ENCODE measurements around the gene PCDHGA11.
"Not testable (repeated sequence)": the region's sequence is repeated elsewhere in the genome, so short reads cannot be mapped to it uniquely, and the experiment has no call there.

PCDHGA11 gene

GRCh38 chr5:141420855-141421488, at the start of gene PCDHGA11:
PCDHGA11 (plus strand) TSS chr5:141421051; CDS start chr5:141421228, 177 bp downstream.
- DNase-seq (ENCODE audit: low read depth, low spot score): no peak

GRCh38 chr5:141371572-141372475, 49.0 kb upstream of the PCDHGA11 start:
- DNase-seq (ENCODE audit: low read depth, low spot score): no peak

- DNase-seq (ENCODE audit: low read depth, low spot score): no peak
Measured at GRCh38 chr5:141373673-141374317, 47.1 kb upstream of the PCDHGA11 start, which contains the start of gene PCDHGA6. PCDHGA6 (plus strand) TSS chr5:141373891; CDS start chr5:141374084, 193 bp downstream.

GRCh38 chr5:141374627-141375026, 46.2 kb upstream of the PCDHGA11 start:
- no peak for DNase-seq (ENCODE audit: low read depth, low spot score)

DNA sequence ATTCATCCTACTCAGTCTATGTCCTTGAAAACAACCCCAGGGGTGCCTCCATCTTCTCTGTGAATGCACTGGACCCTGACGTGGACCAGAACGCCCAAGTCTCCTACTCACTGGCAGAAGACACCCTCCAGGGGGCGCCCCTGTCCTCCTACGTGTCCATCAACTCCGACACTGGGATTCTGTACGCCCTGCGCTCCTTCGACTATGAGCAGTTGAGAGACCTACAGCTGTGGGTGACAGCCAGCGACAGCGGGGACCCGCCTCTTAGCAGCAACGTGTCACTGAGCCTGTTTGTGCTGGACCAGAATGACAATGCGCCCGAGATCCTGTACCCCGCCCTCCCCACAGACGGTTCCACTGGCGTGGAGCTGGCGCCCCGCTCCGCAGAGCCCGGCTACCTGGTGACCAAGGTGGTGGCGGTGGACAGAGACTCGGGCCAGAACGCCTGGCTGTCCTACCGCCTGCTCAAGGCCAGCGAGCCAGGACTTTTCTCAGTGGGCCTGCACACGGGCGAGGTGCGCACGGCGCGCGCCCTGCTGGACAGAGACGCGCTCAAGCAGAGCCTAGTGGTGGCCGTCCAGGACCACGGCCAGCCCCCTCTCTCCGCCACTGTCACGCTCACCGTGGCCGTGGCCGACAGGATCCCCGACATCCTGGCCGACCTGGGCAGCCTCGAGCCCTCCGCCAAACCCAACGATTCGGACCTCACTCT, 45.3 kb upstream of the PCDHGA11 start:
- DNase-seq (ENCODE audit: low read depth, low spot score): not testable (repeated sequence)

GRCh38 chr5:141382469-141383294, 38.2 kb upstream of the PCDHGA11 start, which contains the start of gene PCDHGA7:
PCDHGA7 (plus strand) TSS chr5:141382742; CDS start chr5:141382900, 158 bp downstream.
- DNase-seq (ENCODE audit: low read depth, low spot score): no peak

DNA sequence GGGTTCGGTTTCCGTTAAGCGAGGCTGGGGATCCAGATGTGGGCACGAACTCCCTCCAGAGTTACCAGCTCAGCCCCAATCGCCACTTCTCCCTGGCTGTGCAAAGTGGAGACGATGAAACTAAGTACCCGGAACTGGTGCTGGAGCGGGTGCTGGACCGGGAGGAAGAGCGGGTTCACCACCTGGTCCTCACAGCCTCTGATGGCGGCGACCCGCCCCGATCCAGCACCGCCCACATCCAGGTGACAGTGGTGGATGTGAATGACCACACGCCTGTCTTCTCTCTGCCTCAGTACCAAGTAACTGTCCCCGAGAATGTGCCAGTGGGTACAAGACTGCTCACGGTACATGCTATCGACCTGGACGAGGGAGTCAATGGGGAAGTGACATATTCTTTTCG, 37.5 kb upstream of the PCDHGA11 start:
- no peak for DNase-seq (ENCODE audit: low read depth, low spot score)

DNA sequence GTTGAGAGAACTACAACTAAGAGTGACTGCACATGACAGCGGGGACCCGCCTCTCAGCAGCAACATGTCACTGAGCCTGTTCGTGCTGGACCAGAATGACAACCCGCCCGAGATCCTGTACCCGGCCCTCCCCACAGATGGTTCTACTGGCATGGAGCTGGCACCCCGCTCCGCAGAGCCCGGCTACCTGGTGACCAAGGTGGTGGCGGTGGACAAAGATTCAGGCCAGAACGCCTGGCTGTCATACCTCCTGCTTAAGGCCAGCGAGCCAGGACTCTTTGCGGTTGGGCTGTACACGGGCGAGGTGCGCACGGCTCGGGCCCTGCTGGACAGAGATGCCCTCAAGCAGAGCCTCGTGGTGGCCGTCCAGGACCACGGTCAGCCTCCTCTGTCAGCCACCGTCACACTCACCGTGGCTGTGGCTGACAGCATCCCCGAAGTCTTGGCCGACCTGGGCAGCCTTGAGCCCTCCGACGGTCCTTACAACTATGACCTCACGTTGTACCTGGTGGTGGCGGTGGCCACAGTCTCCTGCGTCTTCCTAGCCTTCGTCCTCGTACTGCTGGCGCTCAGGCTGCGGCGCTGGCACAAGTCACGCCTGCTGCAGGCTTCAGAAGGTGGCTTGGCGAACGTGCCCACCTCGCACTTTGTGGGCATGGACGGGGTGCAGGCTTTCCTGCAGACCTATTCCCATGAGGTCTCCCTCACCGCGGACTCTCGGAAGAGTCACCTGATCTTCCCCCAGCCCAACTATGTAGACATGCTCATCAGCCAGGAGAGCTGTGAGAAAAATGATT, 36.2 kb upstream of the PCDHGA11 start:
- no peak for DNase-seq (ENCODE audit: low read depth, low spot score)

DNA sequence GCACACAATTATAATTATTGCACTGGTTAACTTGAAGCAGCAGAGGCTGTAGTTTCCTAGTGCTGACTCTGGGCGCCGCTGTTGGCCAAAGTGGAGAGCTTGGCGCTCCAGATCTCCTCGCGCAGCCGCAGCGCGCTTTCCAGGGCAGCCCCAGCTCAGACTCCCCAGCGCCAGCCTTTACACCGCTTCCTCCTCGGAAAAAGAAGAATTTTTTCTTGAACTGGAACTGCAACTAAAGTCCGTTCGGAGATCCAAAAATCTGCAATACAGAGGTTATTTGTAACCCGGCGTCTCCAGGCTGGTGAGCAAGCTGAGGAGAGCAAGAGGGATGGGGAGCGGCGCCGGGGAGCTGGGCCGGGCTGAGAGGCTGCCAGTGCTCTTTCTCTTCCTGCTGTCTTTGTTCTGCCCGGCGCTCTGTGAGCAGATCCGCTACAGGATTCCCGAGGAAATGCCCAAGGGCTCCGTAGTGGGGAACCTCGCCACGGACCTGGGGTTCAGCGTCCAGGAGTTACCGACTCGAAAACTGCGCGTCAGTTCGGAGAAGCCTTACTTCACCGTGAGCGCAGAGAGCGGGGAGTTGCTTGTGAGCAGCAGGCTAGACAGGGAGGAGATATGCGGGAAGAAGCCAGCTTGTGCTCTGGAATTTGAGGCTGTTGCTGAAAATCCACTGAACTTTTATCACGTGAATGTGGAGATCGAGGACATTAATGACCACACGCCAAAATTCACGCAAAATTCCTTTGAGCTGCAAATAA, 33.1 kb upstream of the PCDHGA11 start, which contains the start of gene PCDHGB4:
Gene PCDHGB4, plus strand, starts transcription at position 142 of the 755 bp plus-strand sequence. Its CDS starts 187 bp downstream, at position 329.
- DNase-seq (ENCODE audit: low read depth, low spot score): not testable (repeated sequence)

GRCh38 chr5:141388661-141389060, 32.2 kb upstream of the PCDHGA11 start:
- no peak for DNase-seq (ENCODE audit: low read depth, low spot score)

DNA sequence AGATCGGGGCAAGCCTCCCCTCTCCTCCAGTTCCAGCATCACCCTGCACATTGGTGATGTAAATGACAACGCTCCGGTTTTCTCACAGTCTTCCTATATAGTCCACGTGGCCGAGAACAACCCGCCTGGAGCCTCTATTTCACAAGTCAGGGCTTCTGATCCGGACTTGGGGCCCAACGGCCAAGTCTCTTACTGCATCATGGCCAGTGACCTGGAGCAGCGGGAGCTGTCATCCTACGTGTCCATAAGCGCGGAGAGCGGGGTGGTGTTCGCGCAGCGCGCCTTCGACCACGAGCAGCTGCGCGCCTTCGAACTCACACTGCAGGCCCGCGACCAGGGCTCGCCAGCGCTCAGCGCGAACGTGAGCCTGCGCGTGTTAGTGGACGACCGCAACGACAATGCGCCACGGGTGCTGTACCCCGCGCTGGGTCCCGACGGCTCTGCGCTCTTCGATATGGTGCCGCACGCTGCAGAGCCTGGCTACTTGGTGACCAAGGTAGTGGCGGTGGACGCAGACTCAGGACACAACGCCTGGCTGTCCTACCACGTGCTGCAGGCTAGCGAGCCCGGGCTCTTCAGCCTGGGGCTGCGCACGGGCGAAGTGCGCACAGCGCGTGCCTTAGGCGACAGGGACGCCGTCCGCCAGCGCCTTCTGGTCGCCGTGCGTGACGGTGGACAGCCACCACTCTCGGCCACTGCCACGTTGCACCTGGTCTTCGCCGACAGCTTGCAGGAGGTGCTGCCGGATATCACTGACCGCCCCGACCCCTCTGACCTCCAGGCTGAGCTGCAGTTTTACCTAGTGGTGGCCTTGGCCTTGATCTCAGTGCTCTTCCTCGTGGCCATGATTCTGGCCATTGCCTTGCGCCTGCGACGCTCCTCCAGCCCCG, 31.5 kb upstream of the PCDHGA11 start:
- no peak for DNase-seq (ENCODE audit: low read depth, low spot score)

- no peak for DNase-seq (ENCODE audit: low read depth, low spot score)
Measured at GRCh38 chr5:141392429-141393198, 28.2 kb upstream of the PCDHGA11 start, which contains the start of gene PCDHGA8. PCDHGA8 (plus strand) TSS chr5:141392633; CDS start chr5:141392814, 181 bp downstream.

GRCh38 chr5:141393267-141393666, 27.6 kb upstream of the PCDHGA11 start:
- no peak for DNase-seq (ENCODE audit: low read depth, low spot score)

DNA sequence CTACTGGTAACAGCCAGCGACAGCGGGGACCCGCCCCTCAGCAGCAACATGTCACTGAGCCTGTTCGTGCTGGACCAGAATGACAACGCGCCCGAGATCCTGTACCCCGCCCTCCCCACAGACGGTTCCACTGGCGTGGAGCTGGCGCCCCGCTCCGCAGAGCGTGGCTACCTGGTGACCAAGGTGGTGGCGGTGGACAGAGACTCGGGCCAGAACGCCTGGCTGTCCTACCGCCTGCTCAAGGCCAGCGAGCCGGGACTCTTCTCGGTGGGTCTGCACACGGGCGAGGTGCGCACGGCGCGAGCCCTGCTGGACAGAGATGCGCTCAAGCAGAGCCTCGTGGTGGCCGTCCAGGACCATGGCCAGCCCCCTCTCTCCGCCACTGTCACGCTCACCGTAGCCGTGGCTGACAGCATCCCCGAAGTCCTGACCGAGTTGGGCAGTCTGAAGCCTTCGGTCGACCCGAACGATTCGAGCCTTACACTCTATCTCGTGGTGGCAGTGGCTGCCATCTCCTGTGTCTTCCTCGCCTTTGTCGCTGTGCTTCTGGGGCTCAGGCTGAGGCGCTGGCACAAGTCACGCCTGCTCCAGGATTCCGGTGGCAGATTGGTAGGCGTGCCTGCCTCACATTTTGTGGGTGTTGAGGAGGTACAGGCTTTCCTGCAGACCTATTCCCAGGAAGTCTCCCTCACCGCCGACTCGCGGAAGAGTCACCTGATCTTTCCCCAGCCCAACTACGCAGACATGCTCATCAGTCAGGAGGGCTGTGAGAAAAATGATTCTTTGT, 26.3 kb upstream of the PCDHGA11 start:
- not testable (repeated sequence) for DNase-seq (ENCODE audit: low read depth, low spot score)

DNA sequence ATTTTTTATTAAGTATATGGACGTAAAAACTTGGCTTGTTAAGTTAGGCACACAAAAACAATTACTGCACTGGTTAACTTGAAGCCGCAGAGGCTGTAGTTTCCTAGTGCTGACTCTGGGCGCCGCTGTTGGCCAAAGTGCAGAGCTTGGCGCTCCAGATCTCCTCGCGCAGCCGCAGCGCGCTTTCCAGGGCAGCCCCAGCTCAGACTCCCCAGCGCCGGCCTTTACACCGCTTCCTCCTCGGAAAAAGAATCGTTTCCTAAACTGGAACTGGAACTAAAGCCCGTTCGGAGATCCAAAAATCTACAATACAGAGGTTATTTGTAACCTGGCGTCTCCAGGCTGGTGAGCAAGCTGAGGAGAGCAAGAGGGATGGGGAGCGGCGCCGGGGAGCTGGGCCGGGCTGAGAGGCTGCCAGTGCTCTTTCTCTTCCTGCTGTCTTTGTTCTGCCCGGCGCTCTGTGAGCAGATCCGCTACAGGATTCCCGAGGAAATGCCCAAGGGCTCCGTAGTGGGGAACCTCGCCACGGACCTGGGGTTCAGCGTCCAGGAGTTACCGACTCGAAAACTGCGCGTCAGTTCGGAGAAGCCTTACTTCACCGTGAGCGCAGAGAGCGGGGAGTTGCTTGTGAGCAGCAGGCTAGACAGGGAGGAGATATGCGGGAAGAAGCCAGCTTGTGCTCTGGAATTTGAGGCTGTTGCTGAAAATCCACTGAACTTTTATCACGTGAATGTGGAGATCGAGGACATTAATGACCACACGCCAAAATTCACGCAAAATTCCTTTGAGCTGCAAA, 22.9 kb upstream of the PCDHGA11 start, which contains the start of gene PCDHGB5:
Gene PCDHGB5, plus strand, starts transcription at position 192 of the 796 bp plus-strand sequence. Its CDS starts 181 bp downstream, at position 373.
- not testable (repeated sequence) for DNase-seq (ENCODE audit: low read depth, low spot score)

Measured in activated naive CD8-positive, alpha-beta T cell treated with anti-CD3 and anti-CD28 coated beads, Interleukin-2, amount 50 U/mL, for 16 hours (primary cell).